Measurements from ENCODE around the gene CUX1.
"Not testable (repeated sequence)": the region's sequence is repeated elsewhere in the genome, so short reads cannot be mapped to it uniquely, and the experiment has no call there.

CUX1 gene

DNA sequence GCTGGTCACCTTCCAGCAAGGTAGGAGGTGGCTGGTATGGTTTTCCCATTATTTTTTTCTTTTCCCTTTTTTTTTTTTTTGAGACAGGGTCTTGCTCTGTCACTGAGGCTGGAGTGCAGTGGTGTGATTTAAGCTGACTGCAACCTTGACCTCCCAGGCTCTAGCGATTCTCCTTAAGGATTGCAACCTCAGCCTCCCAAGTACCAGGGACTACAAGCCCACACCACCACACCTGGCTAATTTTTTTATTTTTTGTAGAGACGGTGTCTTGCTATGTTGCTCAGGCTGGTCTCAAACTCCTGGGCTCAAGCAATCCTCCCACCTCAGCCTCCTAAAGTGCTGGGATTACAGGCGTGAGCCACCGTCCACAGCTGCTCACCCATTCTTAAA, 24.7 kb upstream of the CUX1 start:
- DNase-seq (ENCODE audit: low spot score), result not testable (repeated sequence)

DNA sequence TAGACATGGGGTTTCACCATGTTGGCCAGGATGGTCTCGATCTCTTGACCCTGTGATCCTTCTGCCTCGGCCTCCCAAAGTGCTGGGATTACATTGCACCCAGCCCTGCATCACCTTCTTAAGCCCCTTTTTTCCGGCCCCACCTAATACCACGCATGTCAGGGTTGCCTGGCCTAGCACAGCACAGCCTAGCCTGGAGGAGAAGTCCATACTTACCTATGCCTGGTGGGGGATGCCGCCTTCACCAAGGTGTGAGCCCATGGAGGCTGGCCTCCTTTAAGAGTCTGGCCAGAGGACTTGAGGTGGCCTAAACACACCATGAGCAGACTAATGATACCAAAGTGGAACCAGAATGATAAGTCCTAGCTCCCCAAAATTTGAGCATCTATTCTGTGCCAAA, 22.0 kb upstream of the CUX1 start:
- no peak for DNase-seq (ENCODE audit: low spot score)

DNA sequence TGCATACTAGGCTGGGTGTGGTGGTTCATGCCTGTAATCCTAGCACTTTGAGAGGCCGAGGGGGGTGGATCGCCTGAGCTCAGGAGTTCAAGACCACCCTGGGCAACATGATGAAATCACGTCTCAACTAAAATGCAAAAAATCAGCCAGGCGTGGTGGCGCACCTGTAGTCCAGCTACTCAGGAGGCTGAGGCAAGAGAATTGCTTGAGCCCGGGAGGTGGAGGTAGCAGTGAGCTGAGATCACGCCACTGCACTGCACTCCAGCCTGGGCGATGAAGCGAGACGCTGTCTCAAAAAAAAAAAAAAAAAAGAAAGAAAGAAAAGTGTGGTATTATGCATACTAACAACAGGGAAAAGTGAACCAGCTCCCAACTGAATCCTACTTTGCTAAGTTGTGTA, 19.3 kb upstream of the CUX1 start:
- DNase-seq (ENCODE audit: low spot score), result not testable (repeated sequence)

DNA sequence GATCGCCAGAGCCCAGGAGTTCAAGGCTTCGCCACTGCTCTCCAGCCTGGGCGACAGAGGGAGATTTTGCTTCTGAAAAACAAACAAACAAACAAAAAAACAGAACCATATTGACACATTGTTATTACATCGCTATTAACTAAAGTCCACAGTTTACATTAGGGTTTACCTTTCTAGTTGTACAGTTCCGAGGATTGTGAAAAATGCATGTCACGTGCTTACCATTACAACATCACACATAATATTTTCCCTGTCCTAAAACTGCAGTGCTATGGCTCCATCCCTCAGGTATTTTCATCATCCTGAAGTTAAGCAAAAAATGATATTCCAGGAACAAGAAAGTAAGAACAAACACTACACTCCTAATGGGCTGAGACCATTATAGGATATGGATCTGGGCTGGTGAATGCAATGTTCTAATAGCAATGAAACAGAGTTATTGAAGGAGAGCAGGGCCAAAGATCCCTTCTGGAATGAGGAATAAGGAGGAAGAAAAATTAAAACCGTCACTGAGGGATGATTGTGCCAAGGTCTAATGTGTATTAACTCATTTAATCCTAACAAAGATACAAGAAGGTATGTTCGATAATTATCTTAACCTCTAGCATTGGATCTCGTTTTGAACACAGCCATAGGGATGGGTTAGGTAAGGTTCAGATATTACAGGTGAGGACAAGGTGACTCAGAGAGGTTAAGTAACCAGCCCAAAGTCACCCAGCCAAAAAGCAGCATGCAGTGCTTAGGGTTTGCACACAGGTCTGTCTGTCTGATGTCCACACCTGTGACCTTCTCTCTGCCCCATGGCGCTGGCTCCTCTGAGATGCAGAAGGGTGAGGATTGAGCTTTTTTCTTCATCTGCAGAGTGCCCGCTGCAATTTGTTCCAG, 14.0 kb upstream of the CUX1 start:
- no peak for DNase-seq (ENCODE audit: low spot score)

DNA sequence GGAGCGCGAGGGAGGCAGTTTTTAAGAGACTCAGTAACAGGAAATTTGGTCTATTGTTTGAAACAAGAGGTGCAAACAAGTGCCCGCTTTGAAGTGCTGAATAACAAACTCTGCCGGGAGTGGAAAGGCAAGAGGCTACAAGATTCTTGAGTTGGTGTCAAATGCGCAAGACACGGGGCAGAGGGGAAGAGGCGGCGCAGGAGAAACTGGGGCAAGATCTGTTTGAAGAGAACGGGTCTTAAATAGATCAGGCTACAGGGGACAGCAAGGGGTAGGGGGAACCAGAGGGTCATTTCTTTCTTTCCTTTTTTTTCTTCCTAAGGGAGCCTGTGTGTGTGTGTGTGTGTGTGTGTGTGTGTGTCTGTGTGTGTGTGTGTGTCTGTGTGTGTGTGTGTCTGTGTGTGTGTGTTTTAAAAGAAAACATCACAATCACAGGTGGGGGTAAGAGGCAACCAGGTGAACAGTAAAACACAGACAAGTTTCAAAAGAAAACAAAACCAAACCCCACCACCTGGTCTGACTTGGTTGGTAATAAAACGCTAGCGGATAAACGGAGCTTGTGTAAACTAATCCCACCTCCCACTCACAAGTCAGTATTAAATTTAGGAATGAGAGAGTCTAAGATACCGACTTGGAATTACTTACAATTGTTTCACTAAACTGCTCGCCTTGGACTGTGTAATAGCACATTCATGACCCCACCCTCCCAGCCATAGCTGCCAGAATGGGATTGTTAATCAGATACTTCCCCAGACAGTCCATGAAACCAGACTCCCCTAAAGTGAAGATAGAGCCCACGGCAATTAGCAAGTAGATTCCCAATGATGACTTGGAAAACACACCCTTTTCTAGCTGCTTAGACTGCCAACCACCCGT, 13.1 kb upstream of the CUX1 start:
- DNase-seq (ENCODE audit: low spot score), result no peak

DNA sequence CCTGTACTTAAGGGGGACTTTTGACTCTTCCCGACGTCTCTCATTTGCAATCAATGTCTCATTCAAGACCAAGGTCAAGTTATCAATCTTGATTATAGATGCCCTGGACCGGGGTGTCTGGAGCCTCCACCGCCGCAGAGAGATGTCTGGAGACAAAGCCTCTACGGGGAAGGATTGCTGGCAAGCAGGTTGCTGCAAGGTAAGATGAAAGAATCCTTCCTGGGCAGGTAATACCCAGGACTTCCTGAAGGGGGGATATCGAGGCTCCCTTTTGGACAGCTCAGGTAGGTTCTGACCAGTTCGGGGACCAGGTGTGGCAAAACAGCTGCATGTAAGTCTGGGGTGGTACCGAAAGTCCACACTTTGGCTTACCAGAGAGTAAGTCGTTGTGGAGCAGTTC, 12.5 kb upstream of the CUX1 start:
- DNase-seq (ENCODE audit: low spot score), result no peak

DNA sequence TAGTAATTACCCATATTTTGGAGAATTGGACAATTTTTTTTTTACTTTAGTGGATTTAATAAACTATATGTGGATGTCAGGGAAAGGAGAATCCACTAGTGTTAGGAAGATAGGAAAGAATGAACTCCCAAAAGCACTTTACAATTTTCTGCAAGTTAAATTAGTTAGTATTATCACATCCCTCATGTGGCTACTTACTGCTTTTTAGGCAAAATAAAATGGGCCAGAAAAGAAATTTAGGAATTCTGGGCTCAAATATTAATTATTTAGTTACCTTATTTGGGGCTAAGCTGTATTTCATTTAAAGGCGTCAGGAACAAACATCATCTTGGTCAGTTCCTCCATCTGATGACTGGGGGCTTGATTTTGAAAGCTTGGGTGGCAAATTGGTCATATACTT, 4.8 kb upstream of the CUX1 start:
- DNase-seq (ENCODE audit: low spot score), result no peak

DNA sequence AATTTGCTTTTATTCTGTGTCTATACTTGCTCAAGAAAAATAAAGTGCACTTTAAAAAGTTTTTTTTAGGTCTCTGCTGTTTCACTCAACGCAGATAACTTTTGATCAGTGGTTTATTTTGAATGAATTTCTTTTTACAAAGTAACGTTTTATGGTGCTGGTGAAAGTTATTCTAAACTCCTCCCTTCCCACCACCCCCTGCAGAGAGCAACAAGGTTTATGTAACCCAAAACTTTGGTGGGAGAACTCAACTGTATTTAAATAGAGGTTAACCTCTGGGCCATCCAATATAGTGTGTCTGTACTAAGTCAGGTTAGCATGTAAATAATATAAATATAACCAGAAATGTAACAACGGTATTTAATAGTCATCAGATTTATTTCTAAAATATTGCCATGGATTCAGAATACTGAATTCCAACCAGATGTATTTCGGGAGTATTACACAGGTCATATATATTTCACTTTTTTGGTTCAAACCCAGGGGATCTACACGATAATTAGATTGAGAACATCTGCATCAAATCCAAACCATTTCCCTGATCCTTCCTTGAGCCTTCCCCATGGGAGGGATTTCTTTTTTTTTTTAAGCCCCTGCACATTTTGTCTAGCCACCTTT, 3.9 kb upstream of the CUX1 start:
- no peak for DNase-seq (ENCODE audit: low spot score)

DNA sequence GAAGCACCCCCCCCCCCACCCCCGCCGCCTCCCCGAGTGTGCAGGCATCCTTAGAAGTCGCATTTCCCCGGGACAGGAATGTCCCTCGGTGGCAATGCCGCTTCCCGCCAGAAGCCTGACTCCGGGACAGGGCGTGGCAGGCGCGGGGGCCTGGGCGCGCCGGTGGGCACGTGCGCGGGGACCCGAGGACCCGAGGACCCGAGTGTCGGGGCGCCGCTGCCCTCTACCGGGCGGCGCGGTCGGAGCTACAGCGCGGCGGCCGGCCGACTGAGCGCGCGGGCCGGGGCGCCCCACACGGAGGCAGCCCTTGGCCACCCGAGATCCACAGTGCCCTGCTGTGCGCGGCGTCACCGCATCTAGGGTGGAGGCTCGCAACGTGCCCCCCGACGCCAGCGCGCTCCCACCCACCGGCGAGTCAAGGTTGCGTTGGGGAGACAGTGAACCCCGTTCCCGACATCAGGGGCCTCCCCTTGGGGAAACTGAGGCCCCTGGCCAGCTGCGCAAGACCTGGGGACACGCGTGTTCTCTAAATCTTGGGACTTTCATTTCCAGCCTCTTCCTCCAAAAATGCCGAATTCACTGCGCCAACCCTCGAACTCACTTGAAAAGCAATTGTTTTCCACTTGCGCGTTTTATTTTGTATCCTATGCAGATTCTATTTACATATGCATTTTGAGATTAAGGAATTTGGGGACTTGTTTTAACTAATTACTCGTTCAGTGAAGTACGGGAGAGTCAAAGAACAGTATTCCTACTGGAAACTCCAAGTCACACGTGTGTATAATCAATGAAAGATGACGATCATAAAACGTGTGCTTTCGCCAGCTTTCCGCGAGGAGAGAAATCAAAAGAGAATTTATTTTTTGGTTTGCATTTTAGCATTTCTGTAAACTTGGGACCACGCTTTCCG, 3.1 kb upstream of the CUX1 start:
- no peak for DNase-seq (ENCODE audit: low spot score)

DNA sequence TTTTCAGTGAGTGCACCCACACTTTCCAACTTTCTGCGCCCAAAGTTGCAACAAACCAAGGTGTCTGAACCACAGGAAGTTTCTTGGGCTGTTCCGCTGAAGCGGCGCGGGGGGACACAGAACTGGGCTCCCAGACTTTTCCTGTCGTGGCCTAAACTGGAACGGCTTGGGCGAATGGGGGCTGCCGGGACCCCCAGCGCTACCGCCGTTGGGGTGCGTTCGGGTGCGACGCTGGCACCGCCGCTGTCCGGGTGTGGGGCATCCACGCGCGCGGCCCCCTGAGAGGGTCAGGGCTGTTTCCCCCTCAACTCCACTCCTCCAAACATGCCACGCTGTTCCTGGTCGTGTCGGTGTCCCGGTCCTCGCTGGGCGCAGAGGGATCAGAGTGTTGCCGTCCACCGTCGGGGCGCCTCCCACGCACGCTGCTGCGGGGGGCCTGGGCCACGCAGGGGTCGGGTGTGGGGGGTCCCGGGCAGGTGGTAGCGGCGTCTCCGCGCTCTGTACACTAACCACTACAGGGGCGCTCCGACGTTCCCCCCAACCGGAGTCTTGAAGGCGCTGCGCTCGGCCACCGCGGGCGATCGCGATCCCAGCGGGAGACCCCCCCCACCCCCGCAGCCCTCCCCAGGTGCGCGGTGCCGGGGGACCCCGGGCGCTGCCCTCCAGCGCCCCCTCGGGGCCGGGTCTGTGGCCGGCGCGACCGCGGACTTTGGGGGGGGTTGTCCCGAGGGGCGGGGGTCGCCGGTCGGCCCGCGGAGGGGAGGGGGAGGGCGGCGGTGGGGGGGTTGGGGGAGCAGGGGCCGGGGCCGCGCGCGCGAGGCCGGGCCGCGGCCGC, 2.2 kb upstream of the CUX1 start:
- peak; percentile 70 for DNase-seq (ENCODE audit: low spot score)

DNA sequence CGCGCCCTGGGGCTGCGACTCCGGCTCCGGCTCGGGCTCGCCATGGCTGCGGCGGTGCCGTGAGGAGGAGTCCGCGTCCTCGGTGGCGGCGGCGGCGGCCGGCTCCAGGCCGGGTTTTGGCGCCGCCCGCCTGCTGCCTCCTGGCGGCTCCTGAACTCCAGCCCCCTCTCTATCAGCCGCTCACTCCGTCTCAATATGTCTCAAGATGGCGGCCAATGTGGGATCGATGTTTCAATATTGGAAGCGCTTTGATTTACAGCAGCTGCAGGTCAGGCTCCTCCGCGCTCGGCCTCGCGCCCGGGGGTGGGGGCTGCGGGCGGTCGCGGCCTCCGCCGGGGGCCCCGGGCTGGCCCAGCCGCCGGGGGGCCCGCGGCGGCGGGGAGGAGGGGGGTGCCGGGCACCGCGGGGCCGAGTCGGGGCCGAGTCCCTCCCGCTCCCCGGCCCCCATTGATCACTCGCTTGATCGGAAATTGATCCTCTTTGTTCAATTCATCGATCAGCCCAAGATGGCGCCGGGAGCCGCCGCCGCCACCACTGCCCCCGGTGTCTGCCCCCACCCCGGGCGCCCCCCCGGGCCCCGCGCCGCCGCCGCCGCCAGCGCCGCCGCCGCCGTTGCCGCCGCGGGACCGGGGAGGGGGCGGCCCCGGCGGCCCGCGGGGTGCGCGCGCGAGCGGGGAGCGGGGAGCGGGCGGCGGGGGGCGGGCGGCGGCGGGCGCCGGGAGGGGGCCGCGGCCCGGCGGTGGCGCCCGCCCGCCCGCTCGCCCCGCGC, 1.4 kb upstream of the CUX1 start:
- peak; percentile 86 for DNase-seq (ENCODE audit: low spot score)

DNA sequence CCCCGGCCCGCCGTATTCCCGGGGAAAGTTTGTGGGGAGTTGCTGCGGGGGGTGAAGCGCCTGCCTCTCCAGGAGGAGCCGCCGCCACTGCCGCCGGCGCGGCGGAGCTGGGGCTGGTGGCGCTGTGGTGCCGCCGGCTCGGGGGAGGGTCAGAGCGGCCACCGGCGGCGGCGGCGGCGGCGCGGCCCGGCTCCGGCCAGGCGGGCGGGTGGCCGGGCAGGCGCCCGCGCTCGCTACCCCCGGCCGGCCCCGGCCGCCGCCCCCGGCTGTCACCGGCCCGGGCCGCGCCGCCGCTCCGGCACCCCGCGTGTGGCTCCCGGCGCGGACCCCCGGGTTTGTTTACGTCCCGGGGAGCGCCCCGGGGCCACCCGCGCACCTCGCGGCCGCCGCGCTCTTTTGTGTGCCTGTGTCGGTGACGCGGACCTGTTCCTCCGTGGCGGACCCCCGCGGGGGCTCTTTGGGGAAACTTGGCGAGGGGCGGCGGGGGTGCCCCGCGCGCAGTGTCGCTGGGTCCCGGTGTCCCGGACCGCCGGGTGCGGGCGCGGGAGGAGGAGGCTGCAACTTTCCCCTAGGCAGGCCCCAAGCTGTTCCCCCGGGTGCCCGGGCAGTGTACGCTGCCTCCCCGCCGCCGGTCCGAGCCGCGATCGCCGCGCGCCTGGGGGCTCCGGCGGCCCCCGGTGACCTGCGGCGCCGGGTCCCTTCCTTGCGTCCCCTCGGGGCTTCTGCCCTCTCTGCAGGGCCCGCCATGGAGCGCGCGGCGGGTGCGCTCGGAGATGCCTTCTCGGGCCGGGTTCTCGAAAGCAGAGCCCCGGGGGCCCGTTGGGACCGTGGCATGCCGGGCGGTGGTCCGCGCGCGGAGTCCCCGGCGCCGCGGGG, 593 bp upstream of the CUX1 start:
- DNase-seq (ENCODE audit: low spot score), result no peak

DNA sequence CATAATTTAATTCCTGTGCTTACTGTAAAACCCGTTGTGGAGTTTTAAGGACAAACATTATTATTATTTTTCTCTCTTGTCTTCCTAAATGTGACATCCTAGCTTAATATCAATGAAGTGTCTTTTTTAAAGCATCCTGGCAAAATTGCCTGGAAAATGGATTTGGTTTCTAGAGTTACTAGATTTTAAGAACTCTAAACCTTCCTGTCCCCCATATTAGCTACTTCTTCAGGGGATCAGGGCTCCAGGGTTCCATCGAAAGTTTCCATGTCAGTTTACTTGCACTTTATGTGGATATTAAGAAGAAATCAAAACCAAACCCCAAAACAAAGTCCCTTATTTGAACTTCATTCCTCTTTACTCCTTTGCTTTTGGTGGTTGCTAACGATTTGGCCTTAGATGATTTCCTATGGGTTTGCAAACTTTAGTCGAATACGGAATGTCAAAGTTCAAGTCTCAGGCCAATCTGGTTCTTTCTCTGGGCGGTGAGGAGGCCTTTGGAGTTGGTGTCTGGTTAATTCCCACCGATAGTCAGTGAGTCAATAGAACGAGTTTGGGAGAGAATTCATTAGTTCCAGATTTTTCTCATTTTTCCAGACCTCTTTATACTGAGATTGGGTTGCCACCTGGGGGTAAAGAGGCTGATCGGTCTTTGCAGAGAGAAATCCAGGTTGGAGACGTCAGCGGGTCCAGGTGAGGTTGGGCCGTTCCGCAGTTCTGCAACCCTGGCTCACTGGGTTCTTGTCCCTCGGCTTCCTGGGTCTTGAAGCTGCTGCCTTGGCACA, 1.1 kb downstream of the CUX1 start:
- no peak for DNase-seq (ENCODE audit: low spot score)

DNA sequence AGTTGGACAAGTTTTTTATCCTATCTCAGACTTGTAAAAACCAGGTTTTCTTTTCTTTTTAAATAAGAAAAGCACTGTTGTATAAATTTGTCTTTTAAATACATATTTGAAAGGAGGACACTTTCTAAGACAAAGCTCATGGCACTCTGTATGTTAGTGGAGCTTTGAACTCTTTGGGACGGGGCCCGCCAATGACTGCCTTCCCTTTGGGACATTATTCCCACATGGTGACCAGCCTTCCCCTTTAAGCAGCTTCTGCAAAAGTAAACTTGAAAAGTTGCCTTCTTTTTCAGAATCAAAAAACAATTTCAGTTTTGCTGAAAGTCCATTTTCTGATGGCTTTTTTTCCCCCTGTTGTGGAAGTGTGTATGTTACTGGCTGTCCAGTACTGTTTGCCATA, 1.8 kb downstream of the CUX1 start:
- DNase-seq (ENCODE audit: low spot score), result no peak

DNA sequence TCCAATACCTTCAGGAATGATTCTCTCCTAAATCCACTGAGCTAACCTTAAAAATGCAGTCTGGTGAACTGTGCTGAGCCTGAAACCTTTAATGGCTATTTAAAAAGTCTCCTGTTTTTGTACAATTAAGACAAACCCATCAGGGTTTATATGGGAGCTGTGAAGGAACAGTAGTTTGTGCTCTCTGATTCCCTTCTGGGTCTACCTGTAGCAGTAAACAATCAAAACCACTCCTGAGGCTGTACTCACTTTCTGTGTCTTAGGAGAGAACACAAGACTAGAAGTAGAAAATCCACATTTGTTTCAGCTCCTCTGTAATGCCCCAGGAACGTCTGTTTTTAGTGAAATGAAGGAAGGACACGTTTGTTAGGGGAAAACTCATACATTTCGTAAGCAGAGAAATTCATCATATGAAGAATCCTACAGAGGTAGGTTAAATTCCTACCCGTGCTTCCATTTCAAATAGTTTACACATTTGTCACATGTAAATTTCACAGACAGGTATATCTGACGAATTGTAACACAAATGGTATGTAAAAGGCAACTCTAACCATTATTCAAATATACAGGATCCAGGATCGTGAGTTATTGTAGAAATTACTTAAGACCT, 2.6 kb downstream of the CUX1 start:
- DNase-seq (ENCODE audit: low spot score), result no peak

DNA sequence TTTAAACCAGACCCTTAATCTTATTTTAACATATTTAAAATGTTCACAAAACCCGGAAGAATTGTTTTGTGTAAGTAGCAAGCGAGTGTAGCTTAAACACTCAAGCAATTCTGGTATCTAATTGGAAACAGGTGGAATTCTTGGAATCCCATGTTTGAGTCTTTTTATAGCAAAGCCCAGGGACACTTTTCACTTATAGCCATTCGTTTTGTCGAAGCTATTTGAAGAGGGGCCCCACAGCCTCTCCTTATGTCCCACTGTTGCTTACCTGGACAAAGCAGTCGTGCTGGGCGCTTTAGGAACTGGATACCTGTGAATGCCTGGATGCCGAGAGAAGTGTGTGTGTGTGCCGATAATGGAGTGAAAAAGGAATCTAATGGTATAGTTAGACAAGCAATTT, 3.3 kb downstream of the CUX1 start:
- no peak for DNase-seq (ENCODE audit: low spot score)

DNA sequence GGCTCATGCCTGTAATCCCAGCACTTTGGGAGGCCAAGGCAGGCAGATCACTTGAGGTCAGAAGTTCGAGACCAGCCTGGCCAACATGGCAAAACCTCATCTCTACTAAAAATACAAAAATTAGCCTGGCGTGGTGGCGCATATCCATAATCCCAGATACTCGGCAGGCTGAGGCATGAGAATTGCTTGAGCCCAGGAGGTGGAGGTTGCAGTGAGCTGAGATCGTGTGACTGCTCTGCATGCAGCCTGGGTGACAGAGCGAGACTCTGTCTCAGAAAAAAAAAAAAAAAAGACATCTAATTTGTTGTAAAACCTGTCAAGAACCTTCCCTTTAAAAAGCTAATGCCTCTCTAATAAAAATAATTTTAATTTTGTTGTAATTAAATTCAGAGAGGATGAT, 5.2 kb downstream of the CUX1 start:
- not testable (repeated sequence) for DNase-seq (ENCODE audit: low spot score)

DNA sequence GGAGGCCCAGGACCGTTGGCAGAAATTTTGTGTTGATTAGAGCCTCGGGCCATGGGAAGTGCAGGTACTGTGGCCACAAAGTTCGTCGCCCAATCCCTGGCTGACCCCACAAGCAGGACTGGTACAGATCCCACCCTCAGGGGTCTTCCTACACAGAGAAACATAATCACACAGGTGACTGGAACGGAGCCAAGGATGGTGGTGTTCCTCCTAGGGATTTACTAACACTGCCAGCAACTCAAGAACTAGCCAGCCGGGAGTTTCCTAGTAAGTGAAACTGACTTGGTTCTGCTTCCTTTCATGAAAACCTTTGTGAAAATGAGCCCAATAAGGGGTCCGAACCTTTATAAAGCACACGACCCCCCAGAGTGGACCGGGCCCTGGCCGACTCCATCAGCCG, 5.7 kb downstream of the CUX1 start:
- DNase-seq (ENCODE audit: low spot score), result no peak

Measured in left forelimb (tissue), 1 donor.